Chondrocyte (in vitro differentiated cells): Measurements from ENCODE around the gene ENO2. TPM values are rescaled to one million over a fixed set of nuclear protein-coding genes. Genes with fewer than 3 reads are reported as not detected.

Source experiments
- DNase-seq: peaks from one replicate; pipeline ENCODE4 v3.0.0; 2021; ENCODE audit warnings: mixed read lengths, low spot score
- H3K27ac Mint-ChIP-seq: one replicate; pipeline ENCODE4 v1.8.0; 2021; ENCODE audit warnings: mild to moderate bottlenecking, moderate library complexity, mixed read lengths; ENCODE audit not compliant: unreplicated experiment
- H3K27me3 Mint-ChIP-seq: 2 replicates; pipeline ENCODE4 v1.8.0; 2021; ENCODE audit warnings: low read depth, mixed read lengths
- H3K36me3 Mint-ChIP-seq: 2 replicates; pipeline ENCODE4 v1.8.0; 2021; ENCODE audit warnings: low read depth, mixed read lengths
- H3K4me1 Mint-ChIP-seq: 2 replicates; pipeline ENCODE4 v1.8.0; 2021; ENCODE audit warnings: low read depth, mild to moderate bottlenecking, mixed read lengths
- H3K4me3 Mint-ChIP-seq: one replicate; pipeline ENCODE4 v1.8.0; 2021; ENCODE audit warnings: mild to moderate bottlenecking, moderate library complexity, mixed read lengths; ENCODE audit not compliant: unreplicated experiment
- H3K9me3 Mint-ChIP-seq: 2 replicates; pipeline ENCODE4 v1.8.0; 2021; ENCODE audit warnings: low read depth, mixed read lengths
- CTCF ChIP-seq: fragments of 200-600 bp; sonication (generic); IDR thresholded peaks from 2 replicates; pipeline ENCODE4 v1.5.0; 2021; ENCODE audit warnings: antibody characterized with exemption, mild to moderate bottlenecking, moderate library complexity
- microRNA-seq: library from miRNA; unstranded; fragments of <30 nt; microRNA quantifications from one replicate; pipeline ENCODE4 v1.2.0, GENCODE V29; 2020; ENCODE audit warnings: borderline number of aligned reads
- total RNA-seq: library from RNA; stranded (reverse); gene quantifications from 3 replicates; pipeline ENCODE4 v1.2.1, GENCODE V29; 2021

ENO2 gene
- total RNA-seq, 1 donor from 2014 or later, result 58.6 TPM

- no peak overlapping the region for H3K27ac Mint-ChIP-seq
- H3K36me3 Mint-ChIP-seq, result peaks cover 15% of the 10 kb centered on the region
- TF ChIP-seq CTCF, result no peak
- H3K27me3 Mint-ChIP-seq, result no peaks in the 10 kb centered on the region
- H3K4me3 Mint-ChIP-seq, result no peak overlapping the region
- no peaks in the 10 kb centered on the region for H3K9me3 Mint-ChIP-seq
- DNase-seq, result no peak
- H3K4me1 Mint-ChIP-seq, result peaks cover 32% of the 10 kb centered on the region
Observed at GRCh38 chr12:6967651-6968100, 53.3 kb downstream of the ENO2 start.

GRCh38 chr12:6968426-6968825 lies 54.0 kb downstream of the ENO2 start:
- peaks cover 15% of the 10 kb centered on the region for H3K36me3 Mint-ChIP-seq
- H3K27me3 Mint-ChIP-seq, result no peaks in the 10 kb centered on the region
- H3K4me3 Mint-ChIP-seq, result no peak overlapping the region
- H3K9me3 Mint-ChIP-seq, result no peaks in the 10 kb centered on the region
- no peak for DNase-seq
- H3K27ac Mint-ChIP-seq, result no peak overlapping the region
- no peak for TF ChIP-seq CTCF
- peaks cover 33% of the 10 kb centered on the region for H3K4me1 Mint-ChIP-seq

GRCh38 chr12:6970096-6970527 lies 55.7 kb downstream of the ENO2 start:
- H3K36me3 Mint-ChIP-seq, result peaks cover 15% of the 10 kb centered on the region
- peak overlapping the region; percentile 100 for H3K27ac Mint-ChIP-seq
- no peaks in the 10 kb centered on the region for H3K27me3 Mint-ChIP-seq
- H3K4me3 Mint-ChIP-seq, result peak overlapping the region; percentile 100
- H3K9me3 Mint-ChIP-seq, result no peaks in the 10 kb centered on the region
- H3K4me1 Mint-ChIP-seq, result peaks cover 33% of the 10 kb centered on the region
- no peak for DNase-seq
- TF ChIP-seq CTCF, result no peak

Small RNAs within 50 kb of the gene (microRNA-seq; reads per million reads assigned to microRNA genes)
- gene MIR141 (4.4 reads per million), gene MIR200C (83.6 reads per million, percentile 55 among the genes with 10 or more reads in this experiment)

Other genes starting within 250 kb of the ENO2 start
- 50.7 to 56.2 TPM (median 55.1 TPM) in 3 replicates for gene ZNF384, start 225.2 kb upstream of the ENO2 start, total RNA-seq
- 3.2 to 9.3 TPM (median 4.4 TPM) in 3 replicates for gene PIANP, start 213.8 kb upstream of the ENO2 start, total RNA-seq
- gene COPS7A, start 190.5 kb upstream of the ENO2 start, total RNA-seq, result 57.0 to 74.4 TPM (median 59.3 TPM) in 3 replicates
- 161 to 172 TPM (median 163 TPM) in 3 replicates for gene MLF2, start 161.4 kb upstream of the ENO2 start, total RNA-seq
- 413 to 493 TPM (median 463 TPM) in 3 replicates for gene PTMS, start 148.2 kb upstream of the ENO2 start, total RNA-seq
- gene LAG3, start 142.1 kb upstream of the ENO2 start, total RNA-seq, result 0.56 to 1.7 TPM (median 1.0 TPM) in 3 replicates
- gene CD4, start 125.1 kb upstream of the ENO2 start, total RNA-seq, result 0.70 to 1.2 TPM (median 0.72 TPM) in 3 replicates
- gene GPR162, start 92.8 kb upstream of the ENO2 start, total RNA-seq, result 3.2 to 4.6 TPM (median 4.2 TPM) in 3 replicates
- 109 to 116 TPM (median 114 TPM) in 3 replicates for gene P3H3, start 86.2 kb upstream of the ENO2 start, total RNA-seq
- 10.2 to 11.5 TPM (median 10.9 TPM) in 3 replicates for gene GNB3, start 73.7 kb upstream of the ENO2 start, total RNA-seq
- gene CDCA3, start 63.3 kb upstream of the ENO2 start, total RNA-seq, result 4.1 to 7.5 TPM (median 5.6 TPM) in 3 replicates
- gene USP5, start 62.4 kb upstream of the ENO2 start, total RNA-seq, result 103 to 147 TPM (median 106 TPM) in 3 replicates
- 430 to 562 TPM (median 551 TPM) in 3 replicates for gene TPI1, start 47.0 kb upstream of the ENO2 start, total RNA-seq
- gene SPSB2, start 41.3 kb upstream of the ENO2 start, total RNA-seq, result 7.6 to 11.8 TPM (median 7.9 TPM) in 3 replicates
- 6.3 to 9.3 TPM (median 7.6 TPM) in 3 replicates for gene LRRC23, start 9.8 kb upstream of the ENO2 start, total RNA-seq
- gene ATN1, start 13.4 kb downstream of the ENO2 start, total RNA-seq, result 103 to 110 TPM (median 106 TPM) in 3 replicates
- gene RNU7-1, start 29.2 kb downstream of the ENO2 start, total RNA-seq, result not detected in 3 replicates
- 230 to 244 TPM (median 233 TPM) in 3 replicates for gene C12orf57, start 29.4 kb downstream of the ENO2 start, total RNA-seq
- gene PTPN6, start 36.8 kb downstream of the ENO2 start, total RNA-seq, result 0.51 to 0.65 TPM in 2 of 3 replicates, not detected in the other
- 129 to 135 TPM (median 129 TPM) in 3 replicates for gene PHB2, start 56.1 kb downstream of the ENO2 start, total RNA-seq
- gene EMG1, start 56.3 kb downstream of the ENO2 start, total RNA-seq, result 25.0 to 35.1 TPM (median 26.5 TPM) in 3 replicates
- gene LPCAT3, start 103.9 kb downstream of the ENO2 start, total RNA-seq, result 18.8 to 22.1 TPM (median 19.4 TPM) in 3 replicates
- gene C1S, start 146.1 kb downstream of the ENO2 start, total RNA-seq, result 20.8 to 24.2 TPM (median 22.8 TPM) in 3 replicates
- 19.7 to 21.9 TPM (median 19.8 TPM) in 3 replicates for gene C1R, start 177.9 kb downstream of the ENO2 start, total RNA-seq
- gene C1RL, start 194.6 kb downstream of the ENO2 start, total RNA-seq, result 20.3 to 21.0 TPM (median 20.4 TPM) in 3 replicates
- not detected in 3 replicates for gene RBP5, start 214.3 kb downstream of the ENO2 start, total RNA-seq
- 15.5 to 19.9 TPM (median 18.2 TPM) in 3 replicates for gene CLSTN3, start 215.8 kb downstream of the ENO2 start, total RNA-seq